OCI-M1 (cell line): ENCODE measurements around the gene MBTPS2.
A peak's percentile ranks its signal among the peaks of the same experiment; 100 is the strongest.
"Not testable (repeated sequence)": the region's sequence is repeated elsewhere in the genome, so short reads cannot be mapped to it uniquely, and the experiment has no call there.

Experiments
- DNase-seq: peaks from one replicate; lab custom pipeline; 2025; lab: John Stamatoyannopoulos, UW

Gene MBTPS2

GRCh38 chrX:21839334-21840192 lies at the start of gene MBTPS2:
TSS of gene MBTPS2 (plus strand) at chrX:21839617. CDS start at chrX:21839735, 118 bp downstream.
- peak; percentile 90 for DNase-seq

DNA sequence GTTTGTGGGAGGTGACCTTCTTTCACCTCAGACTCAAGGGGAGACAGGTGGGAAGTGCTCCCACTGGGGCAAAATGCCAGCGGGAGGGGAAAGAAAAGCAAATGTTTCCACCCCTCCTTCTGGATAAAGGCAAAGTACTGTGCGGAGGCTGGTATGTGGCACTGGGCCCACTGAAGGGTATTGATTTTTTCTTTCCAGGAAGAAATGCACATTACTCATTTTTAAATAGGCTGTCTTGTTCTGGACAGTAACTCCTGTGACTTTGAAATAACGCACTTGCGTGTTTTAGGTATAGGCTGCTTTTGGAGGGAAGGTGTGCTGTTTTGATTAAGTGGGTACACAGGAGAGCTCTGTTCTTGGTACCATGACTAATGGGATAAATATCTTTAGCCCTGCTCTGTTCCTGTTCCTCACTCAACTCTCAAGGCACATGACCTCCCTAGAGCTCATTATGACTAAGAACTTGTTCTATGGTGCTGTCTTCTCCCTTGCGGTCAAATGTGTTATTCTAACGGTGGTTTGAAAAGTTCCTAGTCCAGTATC lies 40.7 kb upstream of the MBTPS2 start:
- DNase-seq: no peak

DNA sequence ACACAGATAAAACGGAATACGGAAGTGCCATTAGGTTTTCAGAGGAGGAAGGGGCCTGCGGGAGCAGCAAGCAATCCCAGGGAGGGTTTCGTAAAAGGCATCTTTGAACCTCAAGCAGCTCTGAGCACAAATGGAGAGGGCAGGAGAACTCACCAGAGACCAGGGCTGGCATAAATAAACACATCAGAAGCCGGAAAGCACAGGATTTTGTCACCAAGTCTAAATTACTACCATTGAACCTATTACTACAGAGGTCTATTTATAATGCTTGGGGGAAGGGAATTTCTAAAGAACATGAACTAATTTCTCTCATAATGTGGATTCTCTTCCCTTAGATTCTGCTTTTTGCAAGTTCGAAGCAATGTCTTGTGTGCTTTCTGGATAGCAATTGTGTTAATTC lies 39.6 kb upstream of the MBTPS2 start:
- no peak for DNase-seq

GRCh38 chrX:21800344-21800770 lies 39.1 kb upstream of the MBTPS2 start:
- no peak for DNase-seq

DNA sequence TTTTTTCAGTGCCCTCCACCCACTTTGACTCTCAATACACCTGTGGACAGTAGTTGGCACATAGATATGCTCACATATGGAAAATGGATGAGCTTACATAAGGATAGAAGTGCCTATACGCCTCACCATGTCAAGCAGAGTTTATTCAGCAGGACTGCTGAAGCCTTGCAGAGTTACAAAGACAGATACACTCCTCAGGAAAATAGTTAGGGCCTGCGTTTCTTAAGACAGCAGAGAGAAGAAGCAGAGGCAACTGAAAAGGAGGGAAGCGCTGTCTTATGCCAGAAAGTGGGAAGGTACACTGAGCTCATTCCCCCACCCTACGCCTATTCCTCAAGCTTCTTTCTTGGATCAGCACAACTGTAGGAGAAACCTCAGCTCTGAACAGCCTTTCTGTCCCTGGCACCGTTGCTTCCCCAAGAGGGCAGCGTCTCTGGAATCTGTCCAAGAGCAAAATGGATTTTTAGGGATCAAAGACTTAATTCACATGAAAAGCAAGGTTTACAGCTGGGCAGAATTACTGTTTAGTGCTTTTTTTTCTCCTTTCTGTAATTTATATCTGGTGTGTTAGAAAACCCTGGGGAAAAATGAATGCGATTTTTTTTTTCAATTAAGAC lies 37.3 kb upstream of the MBTPS2 start:
- no peak for DNase-seq

DNA sequence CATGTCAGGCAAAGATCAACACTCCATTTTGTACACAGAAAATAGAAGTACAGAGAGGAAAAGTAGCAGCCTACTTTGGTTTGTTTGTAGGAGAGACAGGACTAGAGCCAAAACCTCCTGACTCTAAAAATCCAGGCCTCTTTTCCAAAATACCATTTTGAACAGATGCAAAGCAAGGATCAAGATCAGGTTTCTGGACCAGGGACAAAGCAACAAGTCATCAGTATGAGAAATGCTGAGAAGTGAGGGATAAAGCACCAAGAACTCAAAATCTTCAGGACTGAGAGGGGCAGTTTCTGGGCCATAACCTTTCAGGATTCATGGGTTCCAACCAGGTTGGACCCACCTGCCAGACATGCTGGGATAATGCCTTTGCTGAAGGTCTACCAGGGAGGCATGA lies 36.6 kb upstream of the MBTPS2 start:
- DNase-seq: no peak

DNA sequence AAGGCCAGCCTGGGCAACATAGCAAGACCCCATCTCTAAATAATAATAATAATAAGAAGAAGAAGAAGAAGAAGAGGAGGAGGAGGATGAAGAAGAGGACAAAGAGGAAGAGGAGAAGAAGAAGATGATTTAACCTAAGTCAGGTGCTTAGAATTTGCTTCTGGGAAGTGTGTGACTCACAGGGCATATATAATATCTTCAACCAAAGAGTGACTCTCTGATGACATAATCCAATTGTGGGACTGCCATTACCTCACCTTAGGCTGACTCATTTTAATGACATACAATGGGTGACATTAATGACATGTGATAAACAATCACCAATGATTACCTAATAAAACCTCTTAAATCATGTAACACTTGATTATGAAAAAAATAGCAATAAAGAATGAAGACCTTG lies 32.7 kb upstream of the MBTPS2 start:
- peak; percentile 4 for DNase-seq

DNA sequence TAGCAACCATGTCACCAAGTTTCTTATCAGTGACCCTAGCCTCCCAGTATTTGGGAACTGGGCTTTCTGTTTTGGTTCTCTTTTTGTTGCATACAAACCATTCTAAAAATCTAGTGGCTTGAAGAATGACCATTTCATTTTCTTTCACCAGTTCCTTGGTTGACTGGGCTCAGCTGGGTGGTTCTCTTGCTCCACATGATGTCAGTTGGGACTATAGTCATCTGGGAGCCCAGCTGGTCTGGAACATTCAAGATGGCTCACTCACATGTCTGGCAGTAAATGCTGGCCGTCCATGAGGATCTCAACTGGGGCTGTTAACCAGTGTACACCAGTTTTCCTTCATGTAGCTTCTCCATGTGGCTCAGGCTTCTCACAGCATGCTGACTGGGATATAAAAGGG lies 27.6 kb upstream of the MBTPS2 start:
- peak; percentile 4 for DNase-seq

GRCh38 chrX:21812628-21813027 lies 26.8 kb upstream of the MBTPS2 start:
- DNase-seq: no peak

GRCh38 chrX:21813612-21814368 lies 25.6 kb upstream of the MBTPS2 start:
- DNase-seq: no peak

- no peak for DNase-seq
These were observed 23.3 kb upstream of the MBTPS2 start for GRCh38 chrX:21816136-21816535.

DNA sequence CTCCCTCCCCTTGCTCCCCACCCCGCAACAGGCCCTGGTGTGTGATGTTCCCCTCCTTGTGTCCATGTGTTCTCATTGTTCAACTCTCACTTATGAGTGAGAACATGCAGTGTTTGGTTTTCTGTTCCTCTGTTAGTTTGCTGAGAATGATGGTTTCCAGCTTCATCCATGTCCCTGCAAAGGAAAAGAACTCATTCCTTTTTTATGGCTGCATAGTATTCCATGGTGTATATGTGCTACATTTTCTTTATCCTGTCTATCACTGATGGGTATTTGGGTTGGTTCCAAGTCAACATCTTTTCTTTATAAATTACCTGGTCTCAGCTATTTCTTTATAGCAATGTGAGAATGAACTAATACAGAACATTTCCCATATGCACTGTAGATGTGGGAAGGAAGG lies 19.2 kb upstream of the MBTPS2 start:
- DNase-seq: not testable (repeated sequence)

DNA sequence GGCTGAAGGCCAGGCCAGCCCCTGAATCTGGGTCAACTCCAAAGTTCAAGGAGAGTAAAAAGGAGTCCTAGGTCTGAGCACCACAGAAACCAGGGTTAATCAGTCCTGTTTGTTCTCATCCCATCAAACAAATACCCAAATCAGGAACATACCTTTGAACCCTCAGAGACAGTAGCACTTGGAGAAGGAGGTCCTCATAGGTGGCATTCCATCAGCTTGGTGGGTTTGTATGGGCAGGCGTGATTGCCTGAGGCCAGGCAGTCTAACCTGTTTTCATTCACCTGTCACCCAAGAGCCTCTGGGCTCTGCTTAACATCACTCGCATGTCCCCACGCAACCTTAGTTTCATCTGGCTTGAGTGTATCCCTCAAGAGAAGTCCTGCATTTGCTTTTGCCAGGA lies 17.5 kb upstream of the MBTPS2 start:
- no peak for DNase-seq

DNA sequence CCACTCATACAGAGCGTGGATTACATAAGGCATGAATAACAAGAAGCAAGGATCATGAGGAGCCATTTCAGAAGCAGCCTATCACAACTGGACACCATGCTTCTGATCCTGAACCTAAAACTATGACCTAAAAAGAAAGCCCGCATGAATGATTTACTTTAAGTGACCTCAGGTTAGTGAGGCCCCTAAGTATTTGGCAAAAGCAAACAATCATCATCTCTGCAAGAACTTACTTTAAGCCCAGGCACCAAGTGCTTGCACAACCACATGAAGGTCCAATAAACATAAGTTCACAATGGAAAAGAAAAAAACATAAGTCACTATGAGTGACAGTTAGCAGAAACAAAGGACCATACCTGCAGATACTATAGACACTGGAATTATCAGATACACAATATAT lies 7.9 kb upstream of the MBTPS2 start:
- no peak for DNase-seq

- DNase-seq: no peak
These were observed 2.4 kb upstream of the MBTPS2 start for GRCh38 chrX:21837056-21837455.

DNA sequence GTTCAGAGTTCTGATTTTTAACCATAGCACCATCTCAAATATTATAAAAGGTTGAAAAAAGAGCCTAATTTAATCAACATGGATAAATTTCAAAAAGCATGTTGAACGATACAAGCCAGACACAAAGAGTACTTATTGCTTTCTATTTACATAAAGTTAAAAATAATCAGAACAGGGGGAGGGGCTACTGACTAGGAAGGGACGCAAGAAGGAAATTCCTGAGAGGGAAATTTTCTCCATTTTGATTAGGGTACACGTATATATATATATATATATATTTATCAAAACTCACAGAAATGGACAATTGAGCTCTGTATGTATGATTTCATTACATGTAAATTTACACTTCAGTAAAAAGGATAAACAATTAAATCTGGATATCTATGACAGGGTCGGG lies 482 bp upstream of the MBTPS2 start:
- DNase-seq: peak; percentile 60

DNA sequence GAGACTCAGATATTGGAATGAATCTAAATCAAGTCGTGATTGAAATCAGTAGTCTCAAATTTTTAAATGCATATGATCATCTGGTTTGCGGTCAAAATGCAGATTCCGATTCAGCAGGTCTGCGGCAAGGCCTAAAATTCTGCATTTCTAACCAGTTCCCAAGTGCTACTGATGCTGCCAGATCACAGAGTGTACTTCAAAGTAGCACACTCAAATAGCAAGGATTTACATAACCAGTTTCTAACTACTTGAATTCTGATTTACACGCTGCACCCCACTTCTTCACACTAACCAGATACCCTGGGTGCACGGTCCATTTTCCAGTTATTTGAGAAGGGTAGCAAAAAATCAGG lies 752 bp downstream of the MBTPS2 start:
- DNase-seq: no peak

- DNase-seq: no peak
These were observed 3.8 kb downstream of the MBTPS2 start for GRCh38 chrX:21843179-21843578.

DNA sequence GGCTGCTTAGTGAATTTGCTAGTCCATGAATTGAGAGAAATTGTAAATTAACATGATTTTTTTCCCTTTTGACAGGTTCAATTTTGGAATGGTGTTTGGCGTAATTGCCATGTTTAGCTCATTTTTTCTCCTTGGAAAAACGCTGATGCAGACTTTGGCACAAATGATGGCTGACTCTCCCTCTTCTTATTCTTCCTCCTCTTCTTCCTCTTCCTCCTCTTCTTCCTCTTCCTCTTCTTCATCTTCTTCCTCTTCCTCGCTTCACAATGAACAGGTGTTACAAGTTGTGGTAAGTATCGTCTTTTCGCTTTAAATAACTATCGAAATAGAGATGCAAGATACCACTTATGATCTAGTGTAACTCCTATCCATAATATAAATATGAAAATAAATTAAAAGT lies 5.7 kb downstream of the MBTPS2 start:
- DNase-seq: no peak

GRCh38 chrX:21847342-21847741 lies 7.9 kb downstream of the MBTPS2 start:
- no peak for DNase-seq

DNA sequence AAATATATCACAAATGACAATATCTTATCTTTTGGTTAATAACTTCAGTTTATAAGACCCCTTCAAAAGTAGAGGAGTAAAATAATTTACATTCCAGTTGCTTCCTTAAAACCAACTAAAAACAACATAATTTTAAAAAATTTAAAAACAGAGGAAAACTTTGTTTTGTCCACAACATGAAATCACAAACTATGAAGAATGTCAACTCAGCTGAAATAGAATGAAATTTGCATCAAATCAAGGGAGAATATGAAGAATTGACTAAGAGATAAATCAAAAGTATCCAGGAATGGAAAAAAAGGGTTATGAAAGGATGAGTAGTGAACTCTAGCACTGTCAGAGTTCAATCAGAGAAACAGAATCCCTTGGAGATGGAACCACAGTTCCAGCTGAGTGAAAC lies 14.2 kb downstream of the MBTPS2 start:
- DNase-seq: no peak

GRCh38 chrX:21855937-21856415 lies 16.6 kb downstream of the MBTPS2 start, which contains the start of gene YY2:
TSS of gene YY2 (plus strand) at chrX:21855987. CDS start at chrX:21856485, 498 bp downstream.
- no peak for DNase-seq
